ENCODE measurements around the gene MRPS31.

DNA sequence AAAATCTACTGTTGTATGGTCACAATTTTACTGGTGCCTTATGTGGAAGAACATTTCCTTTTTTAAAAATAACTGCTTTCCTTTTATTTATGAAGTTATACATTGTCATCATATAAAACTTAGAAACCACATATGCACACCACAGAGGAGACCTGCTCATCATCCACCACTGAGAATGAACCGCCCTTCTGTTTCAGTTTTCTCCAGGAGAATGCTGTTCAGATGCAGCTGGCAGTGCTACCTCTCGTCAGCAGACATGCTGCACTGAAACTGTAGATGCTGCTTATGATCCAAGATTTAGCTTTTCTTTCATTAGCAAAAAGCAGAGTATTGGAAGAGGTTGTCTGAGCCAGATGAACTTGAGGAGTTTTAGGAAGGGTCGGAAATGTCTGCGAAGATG is 28.5 kb upstream of the MRPS31 start:
- TF ChIP-seq, protein P1, sequence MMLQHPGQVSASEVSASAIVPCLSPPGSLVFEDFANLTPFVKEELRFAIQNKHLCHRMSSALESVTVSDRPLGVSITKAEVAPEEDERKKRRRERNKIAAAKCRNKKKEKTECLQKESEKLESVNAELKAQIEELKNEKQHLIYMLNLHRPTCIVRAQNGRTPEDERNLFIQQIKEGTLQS (IDR thresholded peaks at IDR 0.05): no peak
- TF ChIP-seq POLR2AphosphoS5 (IDR thresholded peaks at IDR 0.05; ENCODE audit: low read depth, low read length): no peak
- TF ChIP-seq, protein P2, sequence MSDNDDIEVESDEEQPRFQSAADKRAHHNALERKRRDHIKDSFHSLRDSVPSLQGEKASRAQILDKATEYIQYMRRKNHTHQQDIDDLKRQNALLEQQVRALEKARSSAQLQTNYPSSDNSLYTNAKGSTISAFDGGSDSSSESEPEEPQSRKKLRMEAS (IDR thresholded peaks at IDR 0.05): no peak
- TF ChIP-seq, protein P3, sequence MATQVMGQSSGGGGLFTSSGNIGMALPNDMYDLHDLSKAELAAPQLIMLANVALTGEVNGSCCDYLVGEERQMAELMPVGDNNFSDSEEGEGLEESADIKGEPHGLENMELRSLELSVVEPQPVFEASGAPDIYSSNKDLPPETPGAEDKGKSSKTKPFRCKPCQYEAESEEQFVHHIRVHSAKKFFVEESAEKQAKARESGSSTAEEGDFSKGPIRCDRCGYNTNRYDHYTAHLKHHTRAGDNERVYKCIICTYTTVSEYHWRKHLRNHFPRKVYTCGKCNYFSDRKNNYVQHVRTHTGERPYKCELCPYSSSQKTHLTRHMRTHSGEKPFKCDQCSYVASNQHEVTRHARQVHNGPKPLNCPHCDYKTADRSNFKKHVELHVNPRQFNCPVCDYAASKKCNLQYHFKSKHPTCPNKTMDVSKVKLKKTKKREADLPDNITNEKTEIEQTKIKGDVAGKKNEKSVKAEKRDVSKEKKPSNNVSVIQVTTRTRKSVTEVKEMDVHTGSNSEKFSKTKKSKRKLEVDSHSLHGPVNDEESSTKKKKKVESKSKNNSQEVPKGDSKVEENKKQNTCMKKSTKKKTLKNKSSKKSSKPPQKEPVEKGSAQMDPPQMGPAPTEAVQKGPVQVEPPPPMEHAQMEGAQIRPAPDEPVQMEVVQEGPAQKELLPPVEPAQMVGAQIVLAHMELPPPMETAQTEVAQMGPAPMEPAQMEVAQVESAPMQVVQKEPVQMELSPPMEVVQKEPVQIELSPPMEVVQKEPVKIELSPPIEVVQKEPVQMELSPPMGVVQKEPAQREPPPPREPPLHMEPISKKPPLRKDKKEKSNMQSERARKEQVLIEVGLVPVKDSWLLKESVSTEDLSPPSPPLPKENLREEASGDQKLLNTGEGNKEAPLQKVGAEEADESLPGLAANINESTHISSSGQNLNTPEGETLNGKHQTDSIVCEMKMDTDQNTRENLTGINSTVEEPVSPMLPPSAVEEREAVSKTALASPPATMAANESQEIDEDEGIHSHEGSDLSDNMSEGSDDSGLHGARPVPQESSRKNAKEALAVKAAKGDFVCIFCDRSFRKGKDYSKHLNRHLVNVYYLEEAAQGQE (IDR thresholded peaks at IDR 0.05; ENCODE audit: low read depth): no peak
- TF ChIP-seq, protein P4, sequence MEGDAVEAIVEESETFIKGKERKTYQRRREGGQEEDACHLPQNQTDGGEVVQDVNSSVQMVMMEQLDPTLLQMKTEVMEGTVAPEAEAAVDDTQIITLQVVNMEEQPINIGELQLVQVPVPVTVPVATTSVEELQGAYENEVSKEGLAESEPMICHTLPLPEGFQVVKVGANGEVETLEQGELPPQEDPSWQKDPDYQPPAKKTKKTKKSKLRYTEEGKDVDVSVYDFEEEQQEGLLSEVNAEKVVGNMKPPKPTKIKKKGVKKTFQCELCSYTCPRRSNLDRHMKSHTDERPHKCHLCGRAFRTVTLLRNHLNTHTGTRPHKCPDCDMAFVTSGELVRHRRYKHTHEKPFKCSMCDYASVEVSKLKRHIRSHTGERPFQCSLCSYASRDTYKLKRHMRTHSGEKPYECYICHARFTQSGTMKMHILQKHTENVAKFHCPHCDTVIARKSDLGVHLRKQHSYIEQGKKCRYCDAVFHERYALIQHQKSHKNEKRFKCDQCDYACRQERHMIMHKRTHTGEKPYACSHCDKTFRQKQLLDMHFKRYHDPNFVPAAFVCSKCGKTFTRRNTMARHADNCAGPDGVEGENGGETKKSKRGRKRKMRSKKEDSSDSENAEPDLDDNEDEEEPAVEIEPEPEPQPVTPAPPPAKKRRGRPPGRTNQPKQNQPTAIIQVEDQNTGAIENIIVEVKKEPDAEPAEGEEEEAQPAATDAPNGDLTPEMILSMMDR (IDR thresholded peaks at IDR 0.05 in 2 of 3, conservative IDR thresholded peaks at IDR 0.05 in 1 of 3; ENCODE audit: borderline replicate concordance in 1 of 3, insufficient read depth in 1 of 3, low read depth in 2 of 3, low read length in 2 of 3): no peak
- TF ChIP-seq EZH2 (IDR thresholded peaks at IDR 0.05): no peak
- TF ChIP-seq POLR2A (IDR thresholded peaks at IDR 0.05; ENCODE audit: borderline replicate concordance, extremely low read depth, insufficient read depth, insufficient read length): no peak
- no peak for TF ChIP-seq SRF (IDR thresholded peaks at IDR 0.05; ENCODE audit: low read depth)
- no peak for TF ChIP-seq SP1 (IDR thresholded peaks at IDR 0.05; ENCODE audit: low read depth)
- TF ChIP-seq ELF1 (IDR thresholded peaks at IDR 0.05; ENCODE audit: borderline replicate concordance, low read depth): no peak
- TF ChIP-seq ZFX (IDR thresholded peaks at IDR 0.05): no peak
- no peak for TF ChIP-seq SIN3A (IDR thresholded peaks at IDR 0.05; ENCODE audit: low read depth)
- TF ChIP-seq, protein P5, sequence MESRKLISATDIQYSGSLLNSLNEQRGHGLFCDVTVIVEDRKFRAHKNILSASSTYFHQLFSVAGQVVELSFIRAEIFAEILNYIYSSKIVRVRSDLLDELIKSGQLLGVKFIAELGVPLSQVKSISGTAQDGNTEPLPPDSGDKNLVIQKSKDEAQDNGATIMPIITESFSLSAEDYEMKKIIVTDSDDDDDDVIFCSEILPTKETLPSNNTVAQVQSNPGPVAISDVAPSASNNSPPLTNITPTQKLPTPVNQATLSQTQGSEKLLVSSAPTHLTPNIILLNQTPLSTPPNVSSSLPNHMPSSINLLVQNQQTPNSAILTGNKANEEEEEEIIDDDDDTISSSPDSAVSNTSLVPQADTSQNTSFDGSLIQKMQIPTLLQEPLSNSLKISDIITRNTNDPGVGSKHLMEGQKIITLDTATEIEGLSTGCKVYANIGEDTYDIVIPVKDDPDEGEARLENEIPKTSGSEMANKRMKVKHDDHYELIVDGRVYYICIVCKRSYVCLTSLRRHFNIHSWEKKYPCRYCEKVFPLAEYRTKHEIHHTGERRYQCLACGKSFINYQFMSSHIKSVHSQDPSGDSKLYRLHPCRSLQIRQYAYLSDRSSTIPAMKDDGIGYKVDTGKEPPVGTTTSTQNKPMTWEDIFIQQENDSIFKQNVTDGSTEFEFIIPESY (IDR thresholded peaks at IDR 0.05; ENCODE audit: extremely low read depth, insufficient replicate concordance, low read length): no peak
- TF ChIP-seq JUND (IDR thresholded peaks at IDR 0.05): no peak
